ENCODE measurements around the gene DUS1L. TPM values are rescaled to one million over a fixed set of nuclear protein-coding genes. Genes with fewer than 3 reads are reported as not detected.

The DUS1L gene
- total RNA-seq, 4 donors from 2014 or later: 73.6 to 207 (median 122) TPM

DNA sequence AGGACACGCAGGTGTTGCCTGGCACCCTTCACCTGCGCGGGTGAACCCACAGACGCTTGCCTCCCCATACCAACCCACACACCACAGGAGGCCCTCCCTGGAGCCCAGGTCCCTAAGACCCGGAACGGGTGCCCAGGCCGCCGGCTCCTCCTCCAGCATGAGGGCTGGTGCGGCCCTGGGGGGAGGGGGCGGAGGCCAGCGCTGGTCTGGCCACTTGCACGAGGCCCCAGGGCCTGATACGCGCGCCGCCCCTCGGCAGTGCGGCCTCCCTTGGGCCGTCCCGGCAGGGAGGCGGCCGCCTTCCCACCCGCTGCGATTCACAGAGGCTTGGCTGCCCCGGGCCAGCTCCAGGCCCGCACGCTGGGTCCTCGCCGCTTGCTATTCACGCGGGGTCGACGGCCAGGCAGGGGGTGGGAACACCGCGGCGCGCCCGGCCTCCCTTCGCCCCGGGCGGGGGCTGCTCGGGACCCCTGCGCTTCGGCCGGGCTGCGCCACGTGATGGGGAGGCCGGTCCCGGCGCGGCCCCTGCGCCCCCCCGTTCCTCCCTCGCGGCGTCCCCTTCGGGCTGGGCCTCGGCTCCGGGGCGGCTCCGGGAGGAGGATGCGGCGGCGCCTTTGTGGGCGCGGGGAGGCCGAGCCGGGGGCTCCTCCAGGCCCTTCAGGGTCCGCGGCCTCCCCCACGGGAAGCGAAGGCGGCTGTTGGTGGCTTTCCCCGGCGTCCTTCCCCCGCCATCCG, 31.7 kb upstream of the DUS1L start:
- Histone ChIP-seq H3K4me1 (peaks cover 0 to 29% (median 23%) of the 10 kb centered on the region in 4 donors), H3K27ac (peak overlapping the region; percentile 85 to 99 (median 96)), H3K9me3 (no peaks in the 10 kb centered on the region), H3K27me3 (no peaks in the 10 kb centered on the region), H3K4me3 (peak overlapping the region; percentile 87 to 98 (median 95)), H3K36me3 (peaks cover 0 to 33% (median 0%) of the 10 kb centered on the region in 3 donors)
- DNase-seq: peak in 2 of 3 donors; percentile 33 to 72
- TF ChIP-seq, protein P1, sequence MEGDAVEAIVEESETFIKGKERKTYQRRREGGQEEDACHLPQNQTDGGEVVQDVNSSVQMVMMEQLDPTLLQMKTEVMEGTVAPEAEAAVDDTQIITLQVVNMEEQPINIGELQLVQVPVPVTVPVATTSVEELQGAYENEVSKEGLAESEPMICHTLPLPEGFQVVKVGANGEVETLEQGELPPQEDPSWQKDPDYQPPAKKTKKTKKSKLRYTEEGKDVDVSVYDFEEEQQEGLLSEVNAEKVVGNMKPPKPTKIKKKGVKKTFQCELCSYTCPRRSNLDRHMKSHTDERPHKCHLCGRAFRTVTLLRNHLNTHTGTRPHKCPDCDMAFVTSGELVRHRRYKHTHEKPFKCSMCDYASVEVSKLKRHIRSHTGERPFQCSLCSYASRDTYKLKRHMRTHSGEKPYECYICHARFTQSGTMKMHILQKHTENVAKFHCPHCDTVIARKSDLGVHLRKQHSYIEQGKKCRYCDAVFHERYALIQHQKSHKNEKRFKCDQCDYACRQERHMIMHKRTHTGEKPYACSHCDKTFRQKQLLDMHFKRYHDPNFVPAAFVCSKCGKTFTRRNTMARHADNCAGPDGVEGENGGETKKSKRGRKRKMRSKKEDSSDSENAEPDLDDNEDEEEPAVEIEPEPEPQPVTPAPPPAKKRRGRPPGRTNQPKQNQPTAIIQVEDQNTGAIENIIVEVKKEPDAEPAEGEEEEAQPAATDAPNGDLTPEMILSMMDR (IDR thresholded peaks at IDR 0.05): no peak
- TF ChIP-seq POLR2A (IDR thresholded peaks at IDR 0.05): no peak

DNA sequence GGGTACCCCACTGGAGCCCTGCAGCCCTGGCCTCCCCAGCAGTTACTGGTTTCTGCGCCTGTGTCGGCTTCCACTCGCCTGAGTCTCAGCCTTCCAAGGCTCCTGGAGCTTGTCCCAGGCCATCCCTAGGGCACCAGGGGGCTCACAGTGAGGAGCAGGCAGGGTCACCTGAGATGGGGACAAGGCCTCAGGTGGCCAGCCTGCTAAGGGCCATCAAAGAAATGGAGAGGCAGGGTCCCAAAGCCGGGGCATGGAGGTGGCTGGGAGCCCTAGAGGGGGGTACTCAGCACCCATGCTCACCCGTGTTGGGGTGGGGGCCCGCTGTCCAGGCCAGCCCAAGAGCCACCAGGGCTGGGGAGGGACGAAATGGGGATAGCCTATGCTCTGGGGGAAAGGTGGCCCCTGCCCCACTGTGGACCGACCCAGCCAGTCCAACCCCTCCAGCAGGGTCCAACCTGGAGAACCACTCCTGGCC, 31.1 kb upstream of the DUS1L start:
- peak overlapping the region; percentile 87 to 98 (median 95) for H3K4me3 ChIP-seq
- no peaks in the 10 kb centered on the region for H3K27me3 ChIP-seq
- peaks cover 0 to 39% (median 0%) of the 10 kb centered on the region in 3 donors for H3K36me3 ChIP-seq
- H3K9me3 ChIP-seq: no peaks in the 10 kb centered on the region
- DNase-seq: no peak
- peak overlapping the region in 2 of 4 donors; percentile 85 to 92 for H3K27ac ChIP-seq
- TF ChIP-seq, protein P1 (IDR thresholded peaks at IDR 0.05): no peak
- no peak for TF ChIP-seq POLR2A (IDR thresholded peaks at IDR 0.05)
- peaks cover 0 to 29% (median 23%) of the 10 kb centered on the region in 4 donors for H3K4me1 ChIP-seq

DNA sequence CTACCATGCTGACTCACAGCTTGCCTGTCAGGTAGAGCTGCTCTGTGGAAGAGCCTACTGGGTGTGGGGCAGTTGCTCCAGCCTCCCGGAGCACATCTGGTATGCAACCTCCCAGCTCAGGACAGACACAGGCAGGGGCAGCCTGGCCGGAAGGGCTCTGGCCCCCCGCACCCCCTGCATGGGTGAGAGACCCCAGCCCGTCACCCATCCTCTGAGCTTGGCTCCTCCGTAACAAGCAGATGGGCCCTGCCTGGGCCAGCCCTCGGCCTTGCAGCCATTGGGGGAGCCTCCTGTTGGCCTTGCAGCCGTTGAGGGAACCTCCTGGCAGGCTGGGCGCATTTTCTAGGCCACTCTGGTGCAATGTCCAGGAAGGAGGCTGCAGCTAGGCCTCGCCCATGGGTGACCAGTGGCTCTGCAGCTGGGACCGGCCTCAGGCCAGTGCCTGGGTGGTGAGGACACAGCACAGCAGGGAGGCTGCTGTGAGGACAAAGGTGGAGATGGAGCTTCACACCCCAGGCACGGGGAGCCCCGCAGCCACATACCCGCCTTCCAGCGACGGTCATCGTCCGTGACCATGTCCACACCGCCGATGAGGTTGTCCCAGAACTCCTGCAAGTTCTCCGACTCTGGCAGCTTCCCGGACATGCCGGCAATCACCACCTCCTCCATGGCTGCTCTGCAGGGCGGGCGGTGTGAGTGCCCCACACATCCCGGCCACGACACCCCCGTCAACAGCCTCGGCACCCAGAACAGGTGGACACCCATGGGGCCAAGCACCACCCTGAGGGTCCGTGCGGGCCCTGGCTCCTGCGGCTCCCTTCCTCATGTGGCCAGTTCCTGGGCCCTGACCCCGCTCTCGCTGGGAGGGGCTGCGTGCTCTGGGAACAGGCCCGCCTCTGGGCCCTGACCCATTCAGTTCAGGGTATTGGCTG, 30.4 kb upstream of the DUS1L start:
- Histone ChIP-seq H3K4me1 (peaks cover 0 to 29% (median 23%) of the 10 kb centered on the region in 4 donors), H3K27me3 (no peaks in the 10 kb centered on the region), H3K4me3 (peak overlapping the region in 2 of 4 donors; percentile 87 to 98), H3K27ac (no peak overlapping the region), H3K9me3 (no peaks in the 10 kb centered on the region), H3K36me3 (peaks cover 0 to 46% (median 0%) of the 10 kb centered on the region in 3 donors)
- DNase-seq: no peak
- TF ChIP-seq, protein P1 (IDR thresholded peaks at IDR 0.05): no peak
- no peak for TF ChIP-seq POLR2A (IDR thresholded peaks at IDR 0.05)

DNA sequence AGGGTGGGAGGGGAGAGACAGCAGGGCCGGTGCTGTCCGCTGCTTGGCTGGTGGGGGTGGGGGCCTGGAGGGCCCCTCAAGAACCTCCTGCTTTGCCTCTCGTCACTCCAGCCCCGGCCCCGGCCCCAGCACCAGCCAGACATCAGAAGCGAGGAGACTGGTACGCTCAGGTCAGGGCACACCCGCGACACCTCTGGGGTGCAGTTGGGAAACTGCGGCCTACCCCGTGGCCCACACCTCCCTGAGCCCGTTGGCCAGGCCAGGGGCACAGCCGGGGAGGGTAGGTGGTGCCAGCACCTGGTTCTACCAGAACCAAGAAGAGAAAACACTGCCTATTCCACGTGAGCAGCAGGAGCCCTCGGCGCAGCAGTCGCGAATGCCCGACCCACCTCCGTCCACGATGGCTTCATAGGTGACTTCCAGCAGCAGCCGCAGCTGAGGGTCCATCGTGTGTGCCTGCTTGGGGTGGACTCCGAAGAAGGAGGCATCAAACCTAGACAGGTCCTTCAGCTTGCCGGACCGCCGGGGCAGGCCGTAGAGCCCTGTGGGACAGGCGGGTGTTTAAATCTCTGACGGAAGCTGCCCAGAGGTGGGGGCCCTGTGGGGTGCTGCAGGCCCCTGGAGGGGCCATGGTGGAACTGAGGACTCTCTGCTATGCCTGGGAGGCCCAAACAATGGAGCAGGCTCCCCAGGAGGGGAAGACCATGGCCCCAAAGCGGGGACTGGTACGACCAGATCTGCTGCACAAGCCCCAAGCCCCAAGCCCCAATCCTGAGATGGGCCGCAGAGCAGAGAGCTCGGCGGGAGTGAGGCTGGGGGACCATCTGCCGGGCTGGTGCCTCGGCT, 29.6 kb upstream of the DUS1L start:
- peaks cover 0 to 54% (median 0%) of the 10 kb centered on the region in 3 donors for H3K36me3 ChIP-seq
- no peak overlapping the region for H3K4me3 ChIP-seq
- H3K27ac ChIP-seq: no peak overlapping the region
- DNase-seq: no peak
- peaks cover 0 to 26% (median 21%) of the 10 kb centered on the region in 4 donors for H3K4me1 ChIP-seq
- H3K27me3 ChIP-seq: no peaks in the 10 kb centered on the region
- no peaks in the 10 kb centered on the region for H3K9me3 ChIP-seq
- TF ChIP-seq, protein P1 (IDR thresholded peaks at IDR 0.05): no peak
- TF ChIP-seq POLR2A (IDR thresholded peaks at IDR 0.05): no peak
